Liver (tissue), 6 donors: ENCODE results near the gene KDM1B. TPM values are rescaled to one million over a fixed set of nuclear protein-coding genes. Genes with fewer than 3 reads are reported as not detected.

Experiments
- polyA plus RNA-seq, 2 donors: library from polyadenylated mRNA; stranded (reverse) in 1 of 2; unstranded in 1 of 2; fragments of 200-250 nt in 1 of 2; fragments of >200 nt in 1 of 2; fragmentation: Nextera tagmentation in 1 of 2; extraction: Ambion mirVana in 1 of 2; gene quantifications; one replicate each; pipeline versions ENCODE4 v1.2.1 to v1.2.3, GENCODE V29; 2013 to 2015
- small RNA-seq: library from RNA; depleted of rRNA; stranded (forward); fragments of <200 nt; gene quantifications from one replicate; pipeline ENCODE3, GENCODE V24; 2014
- total RNA-seq, 2 donors: library from RNA; depleted of rRNA; stranded (reverse); fragments of >200 nt; gene quantifications; one replicate each; pipeline ENCODE4 v1.2.3, GENCODE V29; 2014
- TF ChIP-seq, protein P1 (sequence below): IDR thresholded peaks from 2 replicates; pipeline ENCODE4 v1.6.1; 2016; ENCODE audit warnings: antibody characterized with exemption
- donor health status: healthy.
- donor health status: healthy.
- donor health status: healthy.

The KDM1B gene
- total and polyA plus RNA-seq, 4 donors, result 1.6 to 10.2 (median 6.7) TPM

DNA sequence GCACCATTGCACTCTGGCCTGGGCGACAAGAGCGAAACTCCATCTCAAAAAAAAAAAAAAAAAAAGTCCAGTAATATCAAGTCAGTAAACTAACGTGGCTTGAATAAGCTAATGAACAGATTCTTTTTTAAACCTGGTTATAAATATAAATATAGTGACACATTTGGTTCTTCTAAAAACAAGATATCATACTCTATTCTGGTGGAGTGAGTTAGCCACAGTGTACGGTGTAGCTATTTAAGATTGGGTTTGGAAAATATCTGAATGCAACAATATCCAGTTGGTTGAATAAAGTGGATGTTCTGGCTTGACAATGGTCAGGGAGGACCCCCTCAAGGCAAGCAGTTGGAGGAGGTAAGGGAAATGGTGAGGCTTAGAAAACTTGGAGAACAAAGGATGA is 115.0 kb downstream of the KDM1B start (continued):
- TF ChIP-seq, protein P1, sequence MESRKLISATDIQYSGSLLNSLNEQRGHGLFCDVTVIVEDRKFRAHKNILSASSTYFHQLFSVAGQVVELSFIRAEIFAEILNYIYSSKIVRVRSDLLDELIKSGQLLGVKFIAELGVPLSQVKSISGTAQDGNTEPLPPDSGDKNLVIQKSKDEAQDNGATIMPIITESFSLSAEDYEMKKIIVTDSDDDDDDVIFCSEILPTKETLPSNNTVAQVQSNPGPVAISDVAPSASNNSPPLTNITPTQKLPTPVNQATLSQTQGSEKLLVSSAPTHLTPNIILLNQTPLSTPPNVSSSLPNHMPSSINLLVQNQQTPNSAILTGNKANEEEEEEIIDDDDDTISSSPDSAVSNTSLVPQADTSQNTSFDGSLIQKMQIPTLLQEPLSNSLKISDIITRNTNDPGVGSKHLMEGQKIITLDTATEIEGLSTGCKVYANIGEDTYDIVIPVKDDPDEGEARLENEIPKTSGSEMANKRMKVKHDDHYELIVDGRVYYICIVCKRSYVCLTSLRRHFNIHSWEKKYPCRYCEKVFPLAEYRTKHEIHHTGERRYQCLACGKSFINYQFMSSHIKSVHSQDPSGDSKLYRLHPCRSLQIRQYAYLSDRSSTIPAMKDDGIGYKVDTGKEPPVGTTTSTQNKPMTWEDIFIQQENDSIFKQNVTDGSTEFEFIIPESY, result no peak

Small RNA genes lying within 50 kb of the gene (small RNA-seq; reads per million reads assigned to genes)
- gene RF00019, result not detected

Other genes with a start within 250 kb of the KDM1B start
- gene KIF13A, start 167.8 kb upstream of the KDM1B start, total RNA-seq, result 10 to 100 TPM; 13.7 to 28.1 TPM
- gene KIF13A, start 167.8 kb upstream of the KDM1B start, polyA plus RNA-seq, result 1 to 10 TPM; 4.3 to 7.5 TPM
- gene NHLRC1, start 32.7 kb upstream of the KDM1B start, total RNA-seq, result 1 to 10 TPM; 2.1 to 4.4 TPM
- gene NHLRC1, start 32.7 kb upstream of the KDM1B start, polyA plus RNA-seq, result 1 to 10 TPM; 2.4 to 3.5 TPM
- 10 to 100 TPM; 10.3 to 28.6 TPM for gene TPMT, start 345 bp upstream of the KDM1B start, total RNA-seq
- gene TPMT, start 345 bp upstream of the KDM1B start, polyA plus RNA-seq, result 10 to 100 TPM; 25.3 to 26.2 TPM
- gene DEK, start 109.1 kb downstream of the KDM1B start, total RNA-seq, result 10 to 100 TPM; 24.7 to 92.6 TPM
- gene DEK, start 109.1 kb downstream of the KDM1B start, polyA plus RNA-seq, result 10 to 100 TPM; 19.7 to 29.0 TPM
- 10 to 100 TPM in 1 of 2 donors, 1 to 10 TPM in 1; 5.9 to 15.1 TPM for gene RNF144B, start 231.9 kb downstream of the KDM1B start, total RNA-seq
- 1 to 10 TPM; 3.0 to 9.3 TPM for gene RNF144B, start 231.9 kb downstream of the KDM1B start, polyA plus RNA-seq